ENCODE measurements around the gene FARP1.

Gene FARP1

GRCh38 chr13:98098516-98098915 is 44.4 kb upstream of the FARP1 start:
- Histone ChIP-seq H3K79me1 (ENCODE audit: low read length) (no peaks in the 10 kb centered on the region), H4K91ac (ENCODE audit: low read depth, low read length) (no peak overlapping the region), H3K27me3 (ENCODE audit: insufficient read depth, low read length) (no peaks in the 10 kb centered on the region), H3K23ac (ENCODE audit: low read length) (no peak overlapping the region), H3K4ac (ENCODE audit: low read depth, low read length) (no peak overlapping the region), H3K79me2 (ENCODE audit: control insufficient read depth, insufficient read depth, low read length, poor library complexity) (no peaks in the 10 kb centered on the region), H3K9me3 (ENCODE audit: insufficient read depth, low read depth, low read length) (no peaks in the 10 kb centered on the region), H4K8ac (ENCODE audit: low read depth, low read length) (no peak overlapping the region), H2BK120ac (ENCODE audit: insufficient read depth, low read length, poor library complexity) (no peak overlapping the region), H4K12ac (ENCODE audit: low read depth, low read length) (no peak overlapping the region), H3K18ac (ENCODE audit: low read length) (no peak overlapping the region), H2BK12ac (ENCODE audit: low read length) (no peak overlapping the region), H3K4me3 (ENCODE audit: low read depth, low read length) (no peak overlapping the region), H3K36me3 (ENCODE audit: control insufficient read depth in 1 of 2, insufficient read depth in 2 of 2, low read length in 2 of 2) (no peaks in the 10 kb centered on the region), H2BK5ac (ENCODE audit: low read depth, low read length, poor library complexity) (no peak overlapping the region), H3K14ac (ENCODE audit: low read length) (no peak overlapping the region), H3K4me1 (ENCODE audit: control insufficient read depth in 1 of 2, insufficient read depth in 2 of 2, low read length in 2 of 2) (no peaks in the 10 kb centered on the region), H3K9ac (ENCODE audit: low read length) (no peak overlapping the region), H3K4me2 (ENCODE audit: low read length) (no peak overlapping the region), H2AK5ac (ENCODE audit: low read length) (no peak overlapping the region), H2AFZ (ENCODE audit: insufficient read depth, low read length, poor library complexity) (no peak overlapping the region), H3K27ac (ENCODE audit: low read depth, low read length) (no peak overlapping the region)
- WGBS (ENCODE audit: extremely low coverage, insufficient coverage, insufficient read length), result no CpG with 5 or more reads among the region's 7 CpGs
- DNase-seq, result no peak

DNA sequence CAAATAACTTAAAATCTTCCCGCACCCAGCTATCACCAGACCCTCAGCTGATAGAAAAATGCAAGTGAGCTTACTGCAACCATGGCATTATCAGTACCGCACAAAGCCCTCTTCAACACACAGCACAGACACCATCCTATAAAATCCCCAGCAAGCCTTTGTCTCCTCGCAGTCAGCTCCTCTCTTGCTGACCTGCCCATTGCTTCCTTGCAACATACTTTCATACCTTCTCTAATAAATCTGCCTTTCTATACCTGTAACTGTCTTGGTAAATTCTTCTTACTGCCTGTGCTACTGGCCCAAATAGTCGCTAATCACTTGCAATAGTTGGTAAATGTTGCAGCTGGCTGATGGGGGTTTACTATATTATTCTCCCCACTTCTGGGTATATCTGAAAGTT is 43.3 kb upstream of the FARP1 start:
- Histone ChIP-seq H3K79me1 (ENCODE audit: low read length) (no peaks in the 10 kb centered on the region), H2BK5ac (ENCODE audit: low read depth, low read length, poor library complexity) (no peak overlapping the region), H2AK5ac (ENCODE audit: low read length) (no peak overlapping the region), H3K36me3 (ENCODE audit: control insufficient read depth in 1 of 2, insufficient read depth in 2 of 2, low read length in 2 of 2) (no peaks in the 10 kb centered on the region), H3K4me3 (ENCODE audit: low read depth, low read length) (no peak overlapping the region), H3K4me1 (ENCODE audit: control insufficient read depth in 1 of 2, insufficient read depth in 2 of 2, low read length in 2 of 2) (peaks cover 0 to 2% of the 10 kb centered on the region in 2 experiments), H2BK120ac (ENCODE audit: insufficient read depth, low read length, poor library complexity) (no peak overlapping the region), H3K79me2 (ENCODE audit: control insufficient read depth, insufficient read depth, low read length, poor library complexity) (no peaks in the 10 kb centered on the region), H2BK12ac (ENCODE audit: low read length) (no peak overlapping the region), H3K9me3 (ENCODE audit: insufficient read depth, low read depth, low read length) (no peaks in the 10 kb centered on the region), H3K18ac (ENCODE audit: low read length) (no peak overlapping the region), H4K91ac (ENCODE audit: low read depth, low read length) (no peak overlapping the region), H3K9ac (ENCODE audit: low read length) (no peak overlapping the region), H3K23ac (ENCODE audit: low read length) (no peak overlapping the region), H3K4me2 (ENCODE audit: low read length) (no peak overlapping the region), H3K27ac (ENCODE audit: low read depth, low read length) (no peak overlapping the region), H2AFZ (ENCODE audit: insufficient read depth, low read length, poor library complexity) (no peak overlapping the region), H3K27me3 (ENCODE audit: insufficient read depth, low read length) (no peaks in the 10 kb centered on the region), H4K12ac (ENCODE audit: low read depth, low read length) (no peak overlapping the region), H3K4ac (ENCODE audit: low read depth, low read length) (no peak overlapping the region), H3K14ac (ENCODE audit: low read length) (no peak overlapping the region), H4K8ac (ENCODE audit: low read depth, low read length) (no peak overlapping the region)
- DNase-seq, result no peak
- no CpG with 5 or more reads among the region's 4 CpGs for WGBS (ENCODE audit: extremely low coverage, insufficient coverage, insufficient read length)

DNA sequence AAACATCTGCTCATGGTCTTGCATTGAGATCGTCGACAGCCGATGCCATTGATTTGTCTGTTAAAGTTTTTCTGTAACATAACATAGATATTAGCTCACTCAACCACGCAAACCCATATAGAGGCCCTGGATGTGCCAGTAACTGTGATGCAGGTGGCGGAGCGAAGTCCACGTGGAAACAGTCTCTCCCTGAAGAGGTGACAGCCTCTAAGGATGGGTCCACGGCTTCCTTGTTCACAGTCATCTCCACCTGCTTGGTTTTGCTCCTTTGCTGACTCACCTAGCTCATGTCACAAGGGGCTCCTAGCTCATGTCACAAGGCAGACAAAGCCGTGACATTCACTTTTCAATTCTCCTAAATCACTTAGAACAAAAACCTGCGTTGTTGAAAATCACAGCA is 42.4 kb upstream of the FARP1 start:
- no peaks in the 10 kb centered on the region for H3K27me3 ChIP-seq (ENCODE audit: insufficient read depth, low read length)
- H3K4me1 ChIP-seq (ENCODE audit: control insufficient read depth in 1 of 2, insufficient read depth in 2 of 2, low read length in 2 of 2), result peaks cover 0 to 2% of the 10 kb centered on the region in 2 experiments
- H3K9me3 ChIP-seq (ENCODE audit: insufficient read depth, low read depth, low read length), result no peaks in the 10 kb centered on the region
- H4K91ac ChIP-seq (ENCODE audit: low read depth, low read length), result no peak overlapping the region
- H3K36me3 ChIP-seq (ENCODE audit: control insufficient read depth in 1 of 2, insufficient read depth in 2 of 2, low read length in 2 of 2), result no peaks in the 10 kb centered on the region
- no peak overlapping the region for H4K8ac ChIP-seq (ENCODE audit: low read depth, low read length)
- H3K27ac ChIP-seq (ENCODE audit: low read depth, low read length), result no peak overlapping the region
- no peak overlapping the region for H3K4me2 ChIP-seq (ENCODE audit: low read length)
- DNase-seq, result no peak
- H4K12ac ChIP-seq (ENCODE audit: low read depth, low read length), result no peak overlapping the region
- H2AFZ ChIP-seq (ENCODE audit: insufficient read depth, low read length, poor library complexity), result no peak overlapping the region
- H3K18ac ChIP-seq (ENCODE audit: low read length), result no peak overlapping the region
- no peak overlapping the region for H3K23ac ChIP-seq (ENCODE audit: low read length)
- WGBS (ENCODE audit: extremely low coverage, insufficient coverage, insufficient read length), result no CpG with 5 or more reads among the region's 10 CpGs
- H2BK12ac ChIP-seq (ENCODE audit: low read length), result no peak overlapping the region
- no peak overlapping the region for H3K4ac ChIP-seq (ENCODE audit: low read depth, low read length)
- no peak overlapping the region for H2AK5ac ChIP-seq (ENCODE audit: low read length)
- no peak overlapping the region for H2BK120ac ChIP-seq (ENCODE audit: insufficient read depth, low read length, poor library complexity)
- H3K79me1 ChIP-seq (ENCODE audit: low read length), result no peaks in the 10 kb centered on the region
- no peaks in the 10 kb centered on the region for H3K79me2 ChIP-seq (ENCODE audit: control insufficient read depth, insufficient read depth, low read length, poor library complexity)
- H3K14ac ChIP-seq (ENCODE audit: low read length), result no peak overlapping the region
- no peak overlapping the region for H3K4me3 ChIP-seq (ENCODE audit: low read depth, low read length)
- no peak overlapping the region for H2BK5ac ChIP-seq (ENCODE audit: low read depth, low read length, poor library complexity)
- H3K9ac ChIP-seq (ENCODE audit: low read length), result no peak overlapping the region

DNA sequence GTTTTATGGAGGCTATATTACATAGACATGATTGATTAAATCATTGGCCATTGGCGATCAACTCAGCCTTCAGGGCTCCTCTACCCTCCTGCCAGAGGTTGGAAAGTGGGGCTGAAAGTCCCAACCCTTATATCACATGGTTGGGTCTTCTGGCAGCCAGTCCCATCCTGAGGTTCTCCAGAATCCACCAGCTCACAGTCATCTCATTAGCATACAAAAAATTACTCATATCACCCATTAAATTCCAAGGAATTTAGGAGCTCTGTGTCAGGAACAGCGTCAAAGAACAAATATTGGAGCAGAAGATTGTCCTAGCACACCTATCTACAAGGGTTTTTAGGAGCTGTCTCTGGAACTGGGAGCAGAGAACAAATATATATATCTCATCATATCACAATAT is 39.4 kb upstream of the FARP1 start:
- no peak overlapping the region for H3K9ac ChIP-seq (ENCODE audit: low read length)
- H3K4ac ChIP-seq (ENCODE audit: low read depth, low read length), result no peak overlapping the region
- no peak overlapping the region for H2BK5ac ChIP-seq (ENCODE audit: low read depth, low read length, poor library complexity)
- H3K27me3 ChIP-seq (ENCODE audit: insufficient read depth, low read length), result no peaks in the 10 kb centered on the region
- no peaks in the 10 kb centered on the region for H3K79me1 ChIP-seq (ENCODE audit: low read length)
- H3K18ac ChIP-seq (ENCODE audit: low read length), result no peak overlapping the region
- H3K14ac ChIP-seq (ENCODE audit: low read length), result no peak overlapping the region
- H3K9me3 ChIP-seq (ENCODE audit: insufficient read depth, low read depth, low read length), result peaks cover 2% of the 10 kb centered on the region
- no peak overlapping the region for H2AK5ac ChIP-seq (ENCODE audit: low read length)
- H4K12ac ChIP-seq (ENCODE audit: low read depth, low read length), result no peak overlapping the region
- H3K27ac ChIP-seq (ENCODE audit: low read depth, low read length), result no peak overlapping the region
- H3K79me2 ChIP-seq (ENCODE audit: control insufficient read depth, insufficient read depth, low read length, poor library complexity), result no peaks in the 10 kb centered on the region
- no peaks in the 10 kb centered on the region for H3K36me3 ChIP-seq (ENCODE audit: control insufficient read depth in 1 of 2, insufficient read depth in 2 of 2, low read length in 2 of 2)
- no peak overlapping the region for H4K91ac ChIP-seq (ENCODE audit: low read depth, low read length)
- H3K23ac ChIP-seq (ENCODE audit: low read length), result no peak overlapping the region
- no peak overlapping the region for H2BK12ac ChIP-seq (ENCODE audit: low read length)
- H3K4me1 ChIP-seq (ENCODE audit: control insufficient read depth in 1 of 2, insufficient read depth in 2 of 2, low read length in 2 of 2), result peaks cover 0 to 2% of the 10 kb centered on the region in 2 experiments
- no peak for DNase-seq
- H3K4me3 ChIP-seq (ENCODE audit: low read depth, low read length), result no peak overlapping the region
- H3K4me2 ChIP-seq (ENCODE audit: low read length), result no peak overlapping the region
- H2AFZ ChIP-seq (ENCODE audit: insufficient read depth, low read length, poor library complexity), result no peak overlapping the region
- H4K8ac ChIP-seq (ENCODE audit: low read depth, low read length), result no peak overlapping the region
- WGBS (ENCODE audit: extremely low coverage, insufficient coverage, insufficient read length), result no CpG with 5 or more reads among the region's 2 CpGs
- no peak overlapping the region for H2BK120ac ChIP-seq (ENCODE audit: insufficient read depth, low read length, poor library complexity)

Measured in trophoblast cell (in vitro differentiated cells and primary cell).